Left forelimb (tissue), 1 donor: ENCODE results near the gene DSCAM.

Experiments
- DNase-seq: peaks from one replicate; pipeline ENCODE4 v3.0.0-alpha.2; 2018; ENCODE audit warnings: low spot score

Gene DSCAM

DNA sequence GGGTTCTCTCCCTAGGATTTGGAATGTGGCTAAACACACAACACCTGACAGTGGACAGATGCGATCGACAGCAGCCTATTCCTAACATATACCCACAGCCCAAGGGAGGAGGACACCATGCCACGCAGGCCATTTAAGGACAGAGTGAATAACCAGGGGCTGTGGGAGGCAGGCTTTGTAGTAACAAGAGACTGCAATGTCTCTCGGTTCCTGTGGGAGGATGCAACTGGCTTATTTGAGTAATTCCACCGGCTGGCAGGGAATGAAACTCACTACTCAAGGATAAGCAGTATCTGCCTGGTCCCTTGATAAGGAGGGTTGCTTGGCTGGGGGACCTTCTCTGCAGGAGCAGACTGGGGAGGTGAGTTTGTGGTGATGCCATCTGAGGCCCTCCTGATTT lies 870.2 kb downstream of the DSCAM start:
- no peak for DNase-seq

DNA sequence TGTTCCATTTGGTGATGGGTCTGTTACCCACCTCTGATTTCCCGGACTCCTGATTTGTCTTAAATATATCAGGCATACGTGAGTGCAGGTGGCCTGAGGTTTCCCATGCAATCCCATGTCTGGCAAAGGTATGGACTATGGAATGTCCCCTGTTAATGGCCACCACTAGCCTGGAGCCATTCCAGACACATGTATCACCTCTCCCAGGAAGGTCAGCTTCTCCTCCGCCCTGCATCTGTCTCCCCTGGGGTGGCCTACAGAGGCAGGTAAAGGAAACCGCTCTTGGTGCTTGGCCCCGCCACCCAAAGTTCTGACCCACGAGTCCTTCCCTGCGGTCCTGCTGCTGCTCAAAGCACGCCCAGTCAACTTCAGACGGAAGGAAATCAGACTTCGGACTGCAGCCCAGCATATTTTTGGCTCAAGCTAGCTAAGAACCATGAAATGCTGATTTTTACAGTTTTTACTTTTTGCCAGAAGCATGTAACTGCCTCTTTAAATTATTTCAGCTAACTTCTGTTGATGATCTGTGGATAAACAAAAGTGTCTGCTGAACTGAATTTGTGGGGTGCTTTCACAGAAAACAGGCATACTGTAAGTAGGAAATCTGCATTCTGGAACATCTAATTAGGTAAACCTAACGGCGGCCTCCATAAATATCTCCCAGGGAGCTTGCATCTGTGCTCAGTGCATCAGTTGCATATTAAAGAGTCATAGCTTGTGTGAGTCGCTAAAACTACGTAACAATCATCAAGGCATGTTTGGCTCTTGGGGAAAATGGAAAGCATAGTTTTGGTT lies 873.8 kb downstream of the DSCAM start:
- DNase-seq: no peak

DNA sequence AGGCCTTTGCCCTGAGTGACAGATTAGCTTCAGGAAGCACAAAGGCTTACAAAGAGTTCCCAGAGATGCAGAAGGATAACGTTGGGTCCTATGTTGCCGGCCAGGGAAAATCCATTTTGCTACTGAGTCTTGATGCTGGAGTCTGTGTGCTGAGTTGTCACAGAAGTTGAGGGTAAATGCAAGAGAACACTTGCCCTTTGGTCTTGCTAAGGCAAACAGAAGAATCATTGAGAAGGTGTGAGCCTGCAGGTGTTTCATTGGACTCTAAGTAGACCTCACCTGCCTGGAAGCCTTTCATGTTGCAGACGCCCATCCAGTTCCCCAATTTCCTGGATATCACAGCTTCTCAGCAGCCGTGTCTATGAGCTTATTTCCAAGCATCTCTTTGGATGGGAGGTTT lies 874.5 kb downstream of the DSCAM start:
- DNase-seq: no peak

GRCh38 chr21:39971956-39972355 lies 875.0 kb downstream of the DSCAM start:
- no peak for DNase-seq

DNA sequence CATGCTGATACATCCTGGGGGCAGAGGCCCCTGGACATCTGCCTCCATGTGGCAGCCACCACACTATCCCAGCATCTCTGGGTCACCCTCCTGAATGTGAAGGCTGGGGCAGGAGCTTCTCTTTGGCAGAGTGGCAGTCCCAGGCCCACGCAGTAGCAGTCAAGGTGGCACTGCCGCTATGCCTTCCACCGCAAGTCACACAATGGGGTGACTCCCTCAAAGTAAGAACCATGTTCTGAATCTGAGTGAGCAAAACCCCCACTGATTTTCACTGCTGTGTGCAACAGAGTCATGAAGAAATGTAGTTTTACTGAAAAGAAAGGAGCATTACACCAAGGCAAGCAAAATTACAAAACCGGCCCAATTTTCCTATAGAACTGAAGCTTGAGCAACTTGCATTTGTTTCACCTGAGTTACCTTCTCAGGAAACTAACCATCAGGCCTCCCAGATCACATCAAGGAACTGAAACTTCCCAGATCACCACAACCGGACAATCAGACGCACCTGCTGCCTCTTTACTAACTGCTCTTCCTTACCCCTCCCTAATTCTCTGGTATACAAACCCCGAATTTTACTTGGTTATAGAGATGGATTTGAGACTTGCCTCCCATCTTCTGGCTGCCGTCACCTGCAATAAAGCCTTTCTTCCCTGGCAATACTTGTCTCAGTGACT lies 877.1 kb downstream of the DSCAM start:
- DNase-seq: no peak

GRCh38 chr21:39968010-39968409 lies 878.9 kb downstream of the DSCAM start:
- no peak for DNase-seq

- no peak for DNase-seq
These were observed 880.2 kb downstream of the DSCAM start for GRCh38 chr21:39966786-39967185.

DNA sequence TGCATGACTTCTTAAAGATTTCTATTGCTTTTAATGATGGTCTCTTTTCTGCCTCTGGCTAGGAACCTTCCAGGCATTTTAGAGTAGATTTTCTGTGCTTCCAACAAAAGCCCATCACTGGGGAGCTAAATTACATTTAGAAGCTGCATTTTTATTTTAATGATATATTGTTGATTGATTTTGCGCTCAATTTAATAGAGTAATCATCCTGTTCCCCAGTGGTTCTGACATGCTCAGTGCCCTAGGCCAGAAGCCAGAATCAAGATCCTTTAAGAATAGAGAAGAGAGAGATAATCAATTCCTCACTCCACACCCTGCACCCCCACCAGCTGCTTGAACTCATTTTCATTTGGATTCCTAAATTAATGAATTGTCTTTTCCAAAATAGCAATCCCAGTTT lies 881.9 kb downstream of the DSCAM start:
- DNase-seq: no peak

DNA sequence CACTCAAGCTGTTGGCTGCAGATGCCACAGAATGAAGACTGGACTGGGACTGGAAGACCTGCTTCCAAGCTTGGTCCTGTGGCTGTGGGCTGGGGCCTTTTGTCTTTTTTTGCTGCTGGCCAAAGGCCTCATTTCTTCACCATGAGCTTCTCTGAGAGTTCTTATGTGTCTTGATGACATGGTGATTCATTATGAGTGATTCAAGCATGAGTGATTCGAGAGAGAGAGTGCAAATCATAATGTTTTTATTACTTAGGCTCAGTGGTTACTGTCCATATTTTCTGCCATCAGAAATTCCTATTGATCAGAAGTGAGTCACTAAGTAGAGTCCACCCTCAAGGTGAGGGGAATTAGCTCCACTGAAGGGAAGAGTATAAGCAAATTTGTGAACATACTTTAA lies 885.7 kb downstream of the DSCAM start:
- DNase-seq: no peak
